Measurements from ENCODE around the gene KLHL12.

The KLHL12 gene

GRCh38 chr1:202890392-202890791, 36.6 kb downstream of the KLHL12 start:
- DNase-seq (ENCODE audit: low read depth) = no peak
- no peak overlapping the region for H3K4me3 ChIP-seq (ENCODE audit: low read depth, low read length)

GRCh38 chr1:202888531-202889360, 38.3 kb downstream of the KLHL12 start, which contains the start of gene RABIF:
Gene RABIF, minus strand, starts transcription at chr1:202889149. Its CDS starts 51 bp downstream, at chr1:202889098.
- peak; percentile 81 for DNase-seq (ENCODE audit: low read depth)
- TF ChIP-seq CTCF (IDR thresholded peaks at IDR 0.05; ENCODE audit: low read depth, low read length, missing control alignments) = peak; percentile 9
- peak within 1 kb of the TSS; percentile 92 for H3K4me3 ChIP-seq (ENCODE audit: low read depth, low read length)

More at GRCh38 chr1:202890392-202890791, 36.6 kb downstream of the KLHL12 start:
- TF ChIP-seq CTCF (IDR thresholded peaks at IDR 0.05; ENCODE audit: low read depth, low read length, missing control alignments) = no peak

GRCh38 chr1:202888221-202888530, 38.9 kb downstream of the KLHL12 start:
- no peak for DNase-seq (ENCODE audit: low read depth)
- peak overlapping the region; percentile 92 for H3K4me3 ChIP-seq (ENCODE audit: low read depth, low read length)
- TF ChIP-seq CTCF (IDR thresholded peaks at IDR 0.05; ENCODE audit: low read depth, low read length, missing control alignments) = no peak

GRCh38 chr1:202880961-202881460, 46.0 kb downstream of the KLHL12 start:
- H3K4me3 ChIP-seq (ENCODE audit: low read depth, low read length) = no peak overlapping the region
- TF ChIP-seq CTCF (IDR thresholded peaks at IDR 0.05; ENCODE audit: low read depth, low read length, missing control alignments) = no peak
- no peak for DNase-seq (ENCODE audit: low read depth)

GRCh38 chr1:202880062-202880461, 47.0 kb downstream of the KLHL12 start:
- TF ChIP-seq CTCF (IDR thresholded peaks at IDR 0.05; ENCODE audit: low read depth, low read length, missing control alignments) = no peak
- no peak overlapping the region for H3K4me3 ChIP-seq (ENCODE audit: low read depth, low read length)
- DNase-seq (ENCODE audit: low read depth) = no peak

GRCh38 chr1:202879128-202879527, 47.9 kb downstream of the KLHL12 start:
- DNase-seq (ENCODE audit: low read depth) = no peak
- no peak overlapping the region for H3K4me3 ChIP-seq (ENCODE audit: low read depth, low read length)
- no peak for TF ChIP-seq CTCF (IDR thresholded peaks at IDR 0.05; ENCODE audit: low read depth, low read length, missing control alignments)

- no peak for TF ChIP-seq CTCF (IDR thresholded peaks at IDR 0.05; ENCODE audit: low read depth, low read length, missing control alignments)
- DNase-seq (ENCODE audit: low read depth) = no peak
- no peak overlapping the region for H3K4me3 ChIP-seq (ENCODE audit: low read depth, low read length)
Observed at GRCh38 chr1:202873026-202873425, 54.0 kb downstream of the KLHL12 start.

Data from GM12864 (cell line).